Left ventricle myocardium inferior (tissue), 1 donor: ENCODE measurements around the gene WWP2. TPM values are rescaled to one million over a fixed set of nuclear protein-coding genes. Genes with fewer than 3 reads are reported as not detected.

Experiments
- DNase-seq: peaks from one replicate; pipeline ENCODE4 v3.0.0-alpha.2; 2020
- H3K27ac ChIP-seq: fragments of 200-600 bp; replicated peaks from 2 replicates; pipeline ENCODE4 v1.8.0; 2021
- H3K27me3 ChIP-seq: fragments of 200-600 bp; 2 replicates; pipeline ENCODE4 v1.8.0; 2021; ENCODE audit warnings: low read depth
- H3K36me3 ChIP-seq: fragments of 200-600 bp; 2 replicates; pipeline ENCODE4 v1.8.0; 2021
- H3K4me1 ChIP-seq: fragments of 200-600 bp; 2 replicates; pipeline ENCODE4 v1.8.0; 2021
- H3K4me3 ChIP-seq: fragments of 200-600 bp; 2 replicates; pipeline ENCODE4 v1.8.0; 2021; ENCODE audit warnings: mild to moderate bottlenecking, moderate library complexity
- H3K9me3 ChIP-seq: fragments of 200-600 bp; replicated peaks from 2 replicates; pipeline ENCODE4 v1.8.0; 2021
- CTCF ChIP-seq: fragments of 200-600 bp; IDR thresholded peaks from 2 replicates; pipeline ENCODE4 v1.8.0; 2021; ENCODE audit warnings: antibody characterized with exemption, mild to moderate bottlenecking, borderline replicate concordance
- intact Hi-C: fragments of 100-400 bp; cut with micrococcal nuclease; formaldehyde crosslinking; loops from one replicate; pipeline ENCODE4 v1.11.0; 2022
- total RNA-seq: library from RNA; stranded (reverse); fragmentation: NEBNext Ultra II Directional; extraction: Animal tissue kit (Norgen Biotek cat#: 25700); gene quantifications from one replicate; pipeline ENCODE4 v1.2.1, GENCODE V29; 2021
- donor health status: DM: no; HTN: yes; CAD: no; lungs with severe emphysema.

Gene WWP2
- total RNA-seq, 1 donor from 2014 or later: 21.3 TPM

- Histone ChIP-seq H3K27me3 (no peaks in the 10 kb centered on the region), H3K36me3 (peaks cover 19% of the 10 kb centered on the region), H3K9me3 (no peaks in the 10 kb centered on the region), H3K4me3 (no peak overlapping the region), H3K27ac (no peak overlapping the region), H3K4me1 (peaks cover 16% of the 10 kb centered on the region)
- no peak for DNase-seq
- TF ChIP-seq CTCF: no peak
- intact Hi-C loops: no loop called here
Measured at GRCh38 chr16:69721441-69721957, 40.6 kb upstream of the WWP2 start.

GRCh38 chr16:69724414-69724873 lies 37.7 kb upstream of the WWP2 start:
- H3K4me3 ChIP-seq: peak overlapping the region; percentile 75
- H3K27ac ChIP-seq: peak overlapping the region; percentile 94
- no peak for TF ChIP-seq CTCF
- no peaks in the 10 kb centered on the region for H3K9me3 ChIP-seq
- no peaks in the 10 kb centered on the region for H3K27me3 ChIP-seq
- intact Hi-C loops: no loop called here
- H3K36me3 ChIP-seq: no peaks in the 10 kb centered on the region
- DNase-seq: no peak
- peaks cover 38% of the 10 kb centered on the region for H3K4me1 ChIP-seq

- Histone ChIP-seq H3K36me3 (no peaks in the 10 kb centered on the region), H3K9me3 (no peaks in the 10 kb centered on the region), H3K27me3 (no peaks in the 10 kb centered on the region), H3K27ac (peak overlapping the region; percentile 94), H3K4me3 (peak overlapping the region; percentile 75), H3K4me1 (peaks cover 38% of the 10 kb centered on the region)
- no peak for TF ChIP-seq CTCF
- intact Hi-C loops: no loop called here
- no peak for DNase-seq
Measured at GRCh38 chr16:69724981-69725479, 37.1 kb upstream of the WWP2 start.

GRCh38 chr16:69725480-69726312 lies 36.4 kb upstream of the WWP2 start:
- no peak for TF ChIP-seq CTCF
- Histone ChIP-seq H3K4me3 (peak overlapping the region; percentile 75), H3K27me3 (no peaks in the 10 kb centered on the region), H3K4me1 (peaks cover 38% of the 10 kb centered on the region), H3K9me3 (no peaks in the 10 kb centered on the region), H3K27ac (peak overlapping the region; percentile 94), H3K36me3 (no peaks in the 10 kb centered on the region)
- DNase-seq: no peak
- intact Hi-C loops: no loop called here

GRCh38 chr16:69726313-69727060 lies 35.6 kb upstream of the WWP2 start, which contains the start of gene NQO1:
Gene NQO1, minus strand, starts transcription at chr16:69726560. Its CDS starts 121 bp downstream, at chr16:69726439.
- no peaks in the 10 kb centered on the region for H3K36me3 ChIP-seq
- DNase-seq: peak; percentile 94
- peak within 1 kb of the TSS; percentile 94 for H3K27ac ChIP-seq
- peaks cover 38% of the 10 kb centered on the region for H3K4me1 ChIP-seq
- TF ChIP-seq CTCF: no peak
- H3K4me3 ChIP-seq: peak within 1 kb of the TSS; percentile 75
- no peaks in the 10 kb centered on the region for H3K27me3 ChIP-seq
- intact Hi-C loops: no loop called here
- no peaks in the 10 kb centered on the region for H3K9me3 ChIP-seq
